Stimulated activated CD8-positive, alpha-beta memory T cell treated with anti-CD3 and anti-CD28 coated beads, Interleukin-15, amount 100 ng/mL, for 4 hours (primary cell): ENCODE measurements around the gene STRA6.

ENCODE experiments used
- DNase-seq, 2 donors: peaks; one replicate each; pipeline ENCODE4 v3.0.0-alpha.2; 2020; ENCODE audit warnings: low read depth in 2 of 2

STRA6 gene

GRCh38 chr15:74227968-74228722 lies 25.6 kb upstream of the STRA6 start:
- DNase-seq = no peak

- DNase-seq = no peak
These were observed 24.4 kb upstream of the STRA6 start for GRCh38 chr15:74226761-74227540.

GRCh38 chr15:74225928-74226327 lies 23.3 kb upstream of the STRA6 start:
- no peak for DNase-seq

GRCh38 chr15:74222240-74223119 lies 19.9 kb upstream of the STRA6 start:
- no peak for DNase-seq

- no peak for DNase-seq
These were observed 19.0 kb upstream of the STRA6 start for GRCh38 chr15:74221399-74222239.

- no peak for DNase-seq
These were observed 18.1 kb upstream of the STRA6 start for GRCh38 chr15:74220475-74221248.

GRCh38 chr15:74217907-74218885 lies 15.6 kb upstream of the STRA6 start:
- DNase-seq = no peak

GRCh38 chr15:74216949-74217348 lies 14.4 kb upstream of the STRA6 start:
- DNase-seq = no peak

- no peak for DNase-seq
These were observed 13.4 kb upstream of the STRA6 start for GRCh38 chr15:74215958-74216357.

- no peak for DNase-seq
These were observed 11.9 kb upstream of the STRA6 start for GRCh38 chr15:74214324-74215021.

- DNase-seq = no peak
These were observed 11.3 kb upstream of the STRA6 start for GRCh38 chr15:74213858-74214284.

GRCh38 chr15:74212494-74212893 lies 9.9 kb upstream of the STRA6 start:
- no peak for DNase-seq

GRCh38 chr15:74211656-74212055 lies 9.1 kb upstream of the STRA6 start:
- no peak for DNase-seq

GRCh38 chr15:74210729-74211128 lies 8.1 kb upstream of the STRA6 start:
- no peak for DNase-seq

GRCh38 chr15:74209997-74210671 lies 7.5 kb upstream of the STRA6 start:
- no peak for DNase-seq

GRCh38 chr15:74209560-74209958 lies 7.0 kb upstream of the STRA6 start:
- no peak for DNase-seq

GRCh38 chr15:74208901-74209559 lies 6.4 kb upstream of the STRA6 start:
- DNase-seq = no peak

GRCh38 chr15:74208496-74208895 lies 5.9 kb upstream of the STRA6 start:
- DNase-seq = no peak
